Left colon (tissue), 2 donors: ENCODE data around the gene RASL11A. TPM values are rescaled to one million over a fixed set of nuclear protein-coding genes. Genes with fewer than 3 reads are reported as not detected.
"Not testable (repeated sequence)": the region's sequence is repeated elsewhere in the genome, so short reads cannot be mapped to it uniquely, and the experiment has no call there.

ENCODE experiments used
- ATAC-seq: fragments of 200-7000 bp; cut with Tn5 transposase; one replicate; pipeline ENCODE4 v1.9.1; 2020; ENCODE audit warnings: mild to moderate bottlenecking, moderate library complexity
- DNase-seq, 2 donors: peaks; one replicate each; pipeline ENCODE4 v3.0.0-alpha.2; 2020
- intact Hi-C, 2 donors: fragments of 100-400 bp; cut with DNase I in 1 of 2; cut with micrococcal nuclease in 1 of 2; formaldehyde crosslinking; loops; one replicate each; pipeline versions ENCODE4 v1.11.2 to v1.14.0; 2022; cut with DNase I, micrococcal nuclease
- total RNA-seq, 2 donors: library from RNA; stranded (reverse); fragmentation: NEBNext Ultra II Directional; extraction: Animal tissue kit (Norgen Biotek cat#: 25700); gene quantifications; one replicate each; pipeline ENCODE4 v1.2.1, GENCODE V29; 2021
- donor health status: DM: no; HTN: no; CAD: no.
- donor health status: DM: yes; HTN: yes; CAD: no.

Gene RASL11A
- total RNA-seq, 2 donors from 2014 or later = 35.4 to 67.5 TPM

DNA sequence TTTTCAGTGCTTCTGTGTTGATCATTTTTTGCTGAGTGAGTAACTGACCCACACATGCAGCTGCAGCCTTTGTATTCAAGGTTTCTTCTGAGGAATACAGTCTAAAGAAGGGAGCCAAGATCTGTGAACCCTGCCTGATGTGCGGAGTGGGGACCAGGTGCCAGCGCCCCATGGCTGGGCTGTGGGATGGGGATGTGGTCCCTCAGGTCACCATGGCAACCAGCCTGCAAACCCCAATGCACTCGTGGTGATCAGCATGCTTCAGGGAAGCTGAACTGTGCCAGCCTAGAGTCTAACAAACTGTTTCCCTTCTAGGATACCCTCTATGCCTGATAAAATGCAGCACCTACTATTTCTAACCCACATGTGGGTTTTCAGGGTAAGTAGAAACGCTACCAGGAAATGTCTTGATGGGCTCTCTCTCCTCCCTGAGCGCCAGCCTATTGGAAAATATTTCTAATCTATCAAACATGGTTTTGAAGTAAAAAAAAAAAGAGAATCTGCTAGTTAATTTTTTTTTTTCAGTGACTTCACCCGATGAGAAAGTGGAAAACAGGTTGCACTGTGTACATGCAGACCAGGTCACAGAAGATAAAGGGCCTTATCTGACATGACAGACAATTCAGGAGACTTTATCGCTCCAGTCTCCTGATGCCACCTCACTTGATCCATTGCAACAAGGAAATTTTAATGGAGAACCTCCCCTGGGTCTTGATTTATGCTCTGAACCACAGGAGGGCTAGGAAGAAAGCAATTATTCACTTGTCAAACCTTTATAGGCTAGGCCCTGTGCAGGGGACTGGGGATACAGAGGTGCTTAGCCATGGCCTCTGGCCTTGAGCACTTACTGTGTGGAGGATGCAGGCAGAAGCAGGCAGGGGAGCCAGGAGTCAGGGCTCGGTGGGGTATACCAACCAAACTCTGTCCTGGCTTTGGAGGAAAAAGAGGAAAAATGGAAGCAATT is 51.1 kb downstream of the RASL11A start:
- DNase-seq = no peak
- intact Hi-C loops = no loop called here
- no peak for ATAC-seq

- not testable (repeated sequence) for ATAC-seq
Measured at GRCh38 chr13:27322443-27322842, 51.8 kb downstream of the RASL11A start.

More at GRCh38 chr13:27322443-27322842, 51.8 kb downstream of the RASL11A start:
- DNase-seq, intact Hi-C loops: not testable (repeated sequence)

Other genes starting within 250 kb of the RASL11A start
- gene USP12, start 99.0 kb upstream of the RASL11A start, total RNA-seq = 10 to 100 TPM; 32.2 to 42.0 TPM
- 100 to 1,000 TPM; 685 to 745 TPM for gene RPL21, start 19.3 kb upstream of the RASL11A start, total RNA-seq
- 10 to 100 TPM; 35.5 to 36.4 TPM for gene GTF3A, start 153.8 kb downstream of the RASL11A start, total RNA-seq
- gene MTIF3, start 179.7 kb downstream of the RASL11A start, total RNA-seq = 10 to 100 TPM; 58.9 to 62.7 TPM